GM12878 (cell line): Measurements from ENCODE around the gene NUDT16. TPM values are rescaled to one million over a fixed set of nuclear protein-coding genes. Genes with fewer than 3 reads are reported as not detected.

Source experiments
- ATAC-seq: fragments of 200-7000 bp; cut with Tn5 transposase; 3 replicates; pipeline ENCODE4 v1.9.1; 2020; ENCODE audit warnings: mild to moderate bottlenecking, moderate library complexity
- BruUV-seq: library from RNA; stranded (reverse); fragments of 400-500 nt; replicated peaks from 2 replicates; lab custom pipeline; 2021; lab: Mats Ljungman, UMichigan
- CTCF ChIA-PET: fragments of 300-600 bp; sonication (Branson Sonifier 250); formaldehyde crosslinking; extraction: SDS; loops from one replicate; lab custom pipeline; 2021; ENCODE audit warnings: inconsistent platforms; lab: Yijun Ruan, JAX
- POLR2A ChIA-PET: fragments of 350-600 bp; formaldehyde crosslinking; extraction: SDS; loops from one replicate; lab custom pipeline; 2021; ENCODE audit warnings: inconsistent platforms; lab: Charles Lee
- RAD21 ChIA-PET: fragments of 300-600 bp; sonication (Branson Sonifier 250); formaldehyde crosslinking; loops from one replicate; lab custom pipeline; 2023; ENCODE audit warnings: antibody characterized with exemption; ENCODE audit not compliant: unreplicated experiment; lab: Charles Lee
- SMC1A ChIA-PET: fragments of 300-600 bp; sonication (Branson Sonifier 250); formaldehyde crosslinking; loops from one replicate; lab custom pipeline; 2023; ENCODE audit not compliant: unreplicated experiment, uncharacterized antibody; lab: Charles Lee
- DNase-seq: peaks from one replicate; pipeline ENCODE4 v3.0.0-alpha.2; 2011; ENCODE audit warnings: low read depth, low spot score
- FAIRE-seq: peaks from 3 replicates; lab custom pipeline; 2011; peaks lifted over from hg19 to GRCh38; lab: Jason Lieb, UNC
- H2AFZ ChIP-seq: 2 replicates; pipeline ENCODE4 v1.6.0; 2011; ENCODE audit warnings: low read depth, low read length, control low read depth; ENCODE audit not compliant: control insufficient read depth
- H3K27ac ChIP-seq: 2 replicates; pipeline ENCODE4 v1.5.1; 2011; ENCODE audit warnings: control low read depth; ENCODE audit not compliant: control insufficient read depth, insufficient read depth
- H3K27me3 ChIP-seq, 2 experiments: replicated peaks in 1 of 2; 2 replicates each; pipeline versions ENCODE4 v1.6.0 to v1.6.1; 2011; ENCODE audit warnings: low read length in 1 of 2; ENCODE audit not compliant: control insufficient read depth in 2 of 2, insufficient read depth in 2 of 2
- H3K36me3 ChIP-seq, 2 experiments: 2 replicates each; pipeline ENCODE4 v1.5.1; 2011; ENCODE audit warnings: low read length in 1 of 2; ENCODE audit not compliant: control insufficient read depth in 2 of 2, insufficient read depth in 2 of 2
- H3K4me1 ChIP-seq: 2 replicates; pipeline ENCODE4 v1.6.1; 2011; ENCODE audit warnings: mild to moderate bottlenecking, low read length, moderate library complexity, mixed read lengths; ENCODE audit not compliant: control insufficient read depth, insufficient read depth
- H3K4me2 ChIP-seq: 2 replicates; pipeline ENCODE4 v1.6.0; 2011; ENCODE audit warnings: control low read depth; ENCODE audit not compliant: control insufficient read depth, insufficient read depth
- H3K4me3 ChIP-seq: fragments of 200-600 bp; sonication (generic); 2 replicates; pipeline ENCODE4 v1.5.1; 2016
- H3K79me2 ChIP-seq: 2 replicates; pipeline ENCODE4 v1.6.0; 2011; ENCODE audit warnings: low read length; ENCODE audit not compliant: control insufficient read depth, insufficient read depth
- H3K9ac ChIP-seq: 2 replicates; pipeline ENCODE4 v1.8.0; 2011; ENCODE audit warnings: low read length, control low read depth, mixed read lengths; ENCODE audit not compliant: control insufficient read depth, insufficient read depth
- H3K9me3 ChIP-seq: replicated peaks from 3 replicates; pipeline ENCODE4 v1.5.1; 2011; ENCODE audit warnings: mild to moderate bottlenecking, low read length; ENCODE audit not compliant: control insufficient read depth, insufficient read depth
- H4K20me1 ChIP-seq: 2 replicates; pipeline ENCODE4 v1.6.0; 2011; ENCODE audit not compliant: control insufficient read depth, insufficient read depth
- ASH2L ChIP-seq: fragments of 300-600, 200-600 bp; sonication (generic); IDR thresholded peaks from 2 replicates; pipeline ENCODE4 v1.6.1; 2017; ENCODE audit warnings: low read depth, mild to moderate bottlenecking, borderline replicate concordance
- ETV6 ChIP-seq, 2 experiments: fragments of 450-650 bp in 1 of 2; IDR thresholded peaks in 1 of 2; conservative IDR thresholded peaks in 1 of 2; 2 replicates each; pipeline ENCODE4 v1.6.1; 2014; ENCODE audit warnings: antibody characterized with exemption in 1 of 2, borderline replicate concordance in 1 of 2, low read depth in 1 of 2, mild to moderate bottlenecking in 1 of 2, moderate library complexity in 1 of 2
- HDAC2 ChIP-seq: fragments of 200-600 bp; sonication (generic); IDR thresholded peaks from 2 replicates; pipeline ENCODE4 v1.6.1; 2017
- IKZF1 ChIP-seq: fragments of 450-650 bp; conservative IDR thresholded peaks from 2 replicates; pipeline ENCODE4 v1.6.1; 2017; ENCODE audit warnings: antibody characterized with exemption, mild to moderate bottlenecking
- MTA2 ChIP-seq: fragments of 450-650 bp; IDR thresholded peaks from 2 replicates; pipeline ENCODE4 v1.6.1; 2016; ENCODE audit warnings: low read depth, mild to moderate bottlenecking, moderate library complexity
- MYC ChIP-seq: IDR thresholded peaks from 2 replicates; pipeline ENCODE4 v1.6.1; 2011; ENCODE audit warnings: mild to moderate bottlenecking, low read length, moderate library complexity, inconsistent platforms; ENCODE audit not compliant: insufficient read depth, insufficient replicate concordance, insufficient read length, severe bottlenecking
- PML ChIP-seq: IDR thresholded peaks from 2 replicates; pipeline ENCODE4 v1.6.1; 2012; ENCODE audit warnings: low read length, inconsistent platforms
- POLR2A ChIP-seq: IDR thresholded peaks from 2 replicates; pipeline ENCODE4 v1.6.1; 2011; ENCODE audit warnings: low read depth, mild to moderate bottlenecking, low read length
- RUNX3 ChIP-seq: IDR thresholded peaks from 2 replicates; pipeline ENCODE4 v1.6.1; 2012; ENCODE audit warnings: low read length, inconsistent platforms
- SIN3A ChIP-seq: IDR thresholded peaks from 2 replicates; pipeline ENCODE4 v1.6.1; 2012; ENCODE audit warnings: low read depth, low read length, improper control_type of control experiment
- SMC3 ChIP-seq: IDR thresholded peaks from 2 replicates; pipeline ENCODE4 v1.6.1; 2011; ENCODE audit warnings: low read length, improper control_type of control experiment, borderline replicate concordance
- ZNF217 ChIP-seq: fragments of 450-650 bp; IDR thresholded peaks from 2 replicates; pipeline ENCODE4 v1.6.1; 2017; ENCODE audit warnings: antibody characterized with exemption, mild to moderate bottlenecking
- ZZZ3 ChIP-seq: IDR thresholded peaks from 2 replicates; pipeline ENCODE4 v1.6.1; 2011; ENCODE audit warnings: low read depth; ENCODE audit not compliant: control insufficient read depth, insufficient read length
- WGBS: methylation state at CpG from one replicate; pipeline ENCODE4 v1.1.6; 2016; ENCODE audit warnings: low lambda C conversion rate; ENCODE audit not compliant: insufficient replicate concordance, insufficient coverage; ENCODE audit errors: missing lambda C conversion rate; 5-methylcytosine and 5-hydroxymethylcytosine counted together
- in situ Hi-C: fragments of 300-500 bp; cut with MboI; formaldehyde crosslinking; loops from 9 replicates; pipeline ENCODE4 v1.14.3; 2018; ENCODE audit warnings: mixed read lengths
- intact Hi-C: fragments of 100-400 bp; cut with micrococcal nuclease; formaldehyde crosslinking; loops from one replicate; pipeline ENCODE4 v1.14.2; 2022; ENCODE audit not compliant: unreplicated experiment
- polyA plus RNA-seq, 11 experiments: library from polyadenylated mRNA; depleted of rRNA in 4 of 11; unstranded in 6 of 11; stranded (reverse) in 5 of 11; fragments of >200 nt; fragmentation: Nextera tagmentation in 4 of 11; fragmentation: Illumina TruSeq in 1 of 11; extraction: Ambion mirVana in 4 of 11; extraction: Trizol in 1 of 11; gene quantifications; 1 replicate in 1 of 11; 2 replicates in 10 of 11; pipeline versions ENCODE4 v1.2.1 to v1.2.3, GENCODE V29; 2011 to 2016; ENCODE audit warnings: inconsistent platforms in 2 of 11, missing spikeins in 2 of 11, low read depth in 1 of 11
- total RNA-seq, 4 experiments: library from RNA; depleted of rRNA in 3 of 4; stranded (reverse); fragments of >200 nt in 3 of 4; fragmentation: Illumina TruSeq in 1 of 4; extraction: Trizol in 1 of 4; gene quantifications; 2 replicates each; pipeline versions ENCODE4 v1.2.1 to v1.2.3, GENCODE V29; 2013 to 2021
- TF ChIP-seq, protein P1 (sequence below): IDR thresholded peaks from 2 replicates; pipeline ENCODE4 v1.6.1; 2011; ENCODE audit warnings: low read depth, mild to moderate bottlenecking, low read length, moderate library complexity, borderline replicate concordance; ENCODE audit errors: extremely low read depth
- TF ChIP-seq, protein P2 (sequence below): fragments of 450-650 bp; IDR thresholded peaks from 2 replicates; pipeline ENCODE4 v1.6.1; 2017; ENCODE audit warnings: low read depth, mild to moderate bottlenecking, moderate library complexity

NUDT16 gene
- total and polyA plus RNA-seq, 10 of the 15 experiments (the other 5 are each of a cell fraction or from before 2014, with no cell fraction given) = 1.4 to 16.6 (median 10.4) TPM

DNA sequence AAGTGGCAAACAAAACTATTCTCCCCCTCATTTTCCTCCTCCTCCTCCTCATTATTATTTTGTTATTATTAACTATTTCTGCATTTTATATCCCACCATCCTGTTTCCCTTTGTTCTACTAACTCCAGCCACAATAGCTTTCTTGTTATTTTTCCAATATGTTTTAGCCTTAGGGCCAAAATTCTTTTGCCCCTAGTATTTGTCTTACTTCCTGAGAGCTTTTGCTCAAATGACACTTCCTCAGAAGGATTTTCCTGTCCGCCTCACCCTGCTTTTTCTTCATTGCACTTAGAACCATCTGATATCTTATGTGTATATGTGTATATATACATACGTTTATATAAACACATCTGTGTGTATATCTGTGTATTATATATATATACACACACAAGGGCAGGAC, 32.7 kb upstream of the NUDT16 start:
- CTCF ChIA-PET = no interaction called here
- POLR2A ChIA-PET = no interaction called here
- Histone ChIP-seq H2AFZ (no peak overlapping the region), H3K9ac (no peak overlapping the region)
- BruUV-seq = no TSS peak
- 19% methylated on average over 2 of the region's 2 CpGs for WGBS
- FAIRE-seq = no peak
- DNase-seq = no peak
- ATAC-seq = no peak
- TF ChIP-seq ETV6 (conservative IDR thresholded peaks at IDR 0.05 in 1 of 2, IDR thresholded peaks at IDR 0.05 in 1 of 2; ENCODE audit: borderline replicate concordance in 1 of 2, low read depth in 1 of 2) (no peak), MTA2 (no peak), PML (no peak), HDAC2 (no peak), ZNF217 (no peak), POLR2A (no peak), SIN3A (no peak)
- TF ChIP-seq, protein P1, sequence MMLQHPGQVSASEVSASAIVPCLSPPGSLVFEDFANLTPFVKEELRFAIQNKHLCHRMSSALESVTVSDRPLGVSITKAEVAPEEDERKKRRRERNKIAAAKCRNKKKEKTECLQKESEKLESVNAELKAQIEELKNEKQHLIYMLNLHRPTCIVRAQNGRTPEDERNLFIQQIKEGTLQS = no peak
- TF ChIP-seq, all 136 proteins: peak for 0
- intact Hi-C loops = no loop called here
- Histone ChIP-seq H3K27ac (no peak overlapping the region), H3K27me3 (no peaks in the 10 kb centered on the region), H3K79me2 (no peaks in the 10 kb centered on the region), H3K36me3 (no peaks in the 10 kb centered on the region), H3K4me1 (no peaks in the 10 kb centered on the region), H3K4me3 (no peak overlapping the region), H4K20me1 (no peaks in the 10 kb centered on the region), H3K4me2 (no peak overlapping the region), H3K9me3 (no peaks in the 10 kb centered on the region)
- SMC1A ChIA-PET = interaction anchor here (0.8 kb wide), 1 partner anchor 19 kb away, joined by 3 read pairs; no protein-coding TSS in a partner anchor
- RAD21 ChIA-PET = no interaction called here
- in situ Hi-C loops = no loop called here

DNA sequence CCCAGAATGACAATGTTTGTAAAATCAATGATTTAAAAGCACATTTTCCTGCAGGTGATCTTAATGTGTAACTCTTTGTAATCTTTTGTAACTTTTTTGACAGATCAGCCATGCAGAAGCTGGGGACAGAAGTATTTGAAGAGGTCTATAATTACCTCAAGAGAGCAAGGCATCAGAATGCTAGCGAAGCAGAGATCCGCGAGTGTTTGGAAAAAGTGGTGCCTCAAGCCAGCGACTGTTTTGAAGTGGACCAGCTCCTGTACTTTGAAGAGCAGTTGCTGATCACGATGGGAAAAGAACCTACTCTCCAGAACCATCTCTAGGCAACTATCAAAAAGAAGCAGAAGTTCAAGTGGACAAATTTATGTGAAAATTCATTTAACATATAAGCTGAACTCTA, 32.1 kb upstream of the NUDT16 start:
- intact Hi-C loops (no loop called here), in situ Hi-C loops (no loop called here)
- no peak for FAIRE-seq
- WGBS = 63% methylated on average over 5 of the region's 5 CpGs
- H3K27ac ChIP-seq = no peak overlapping the region
- no peaks in the 10 kb centered on the region for H3K36me3 ChIP-seq
- POLR2A ChIA-PET = no interaction called here
- no peaks in the 10 kb centered on the region for H4K20me1 ChIP-seq
- no peaks in the 10 kb centered on the region for H3K27me3 ChIP-seq
- no peak overlapping the region for H3K4me3 ChIP-seq
- SMC1A ChIA-PET = interaction anchor here (0.8 to 1.3 kb wide), 2 partner anchors 9 to 19 kb away, joined by 3 read pairs; no protein-coding TSS in a partner anchor
- CTCF ChIA-PET = no interaction called here
- H2AFZ ChIP-seq = no peak overlapping the region
- no peak overlapping the region for H3K4me2 ChIP-seq
- no peak for ATAC-seq
- no peak for DNase-seq
- no peak for TF ChIP-seq ASH2L
- TF ChIP-seq, protein P2, sequence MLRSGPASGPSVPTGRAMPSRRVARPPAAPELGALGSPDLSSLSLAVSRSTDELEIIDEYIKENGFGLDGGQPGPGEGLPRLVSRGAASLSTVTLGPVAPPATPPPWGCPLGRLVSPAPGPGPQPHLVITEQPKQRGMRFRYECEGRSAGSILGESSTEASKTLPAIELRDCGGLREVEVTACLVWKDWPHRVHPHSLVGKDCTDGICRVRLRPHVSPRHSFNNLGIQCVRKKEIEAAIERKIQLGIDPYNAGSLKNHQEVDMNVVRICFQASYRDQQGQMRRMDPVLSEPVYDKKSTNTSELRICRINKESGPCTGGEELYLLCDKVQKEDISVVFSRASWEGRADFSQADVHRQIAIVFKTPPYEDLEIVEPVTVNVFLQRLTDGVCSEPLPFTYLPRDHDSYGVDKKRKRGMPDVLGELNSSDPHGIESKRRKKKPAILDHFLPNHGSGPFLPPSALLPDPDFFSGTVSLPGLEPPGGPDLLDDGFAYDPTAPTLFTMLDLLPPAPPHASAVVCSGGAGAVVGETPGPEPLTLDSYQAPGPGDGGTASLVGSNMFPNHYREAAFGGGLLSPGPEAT = no peak
- no peak for TF ChIP-seq ZZZ3
- TF ChIP-seq RUNX3 = no peak
- TF ChIP-seq IKZF1 = no peak
- no peak for TF ChIP-seq SMC3
- TF ChIP-seq POLR2A = no peak
- no peak for TF ChIP-seq MYC
- H3K9ac ChIP-seq = no peak overlapping the region
- no peaks in the 10 kb centered on the region for H3K4me1 ChIP-seq
- H3K9me3 ChIP-seq = no peaks in the 10 kb centered on the region
- no peaks in the 10 kb centered on the region for H3K79me2 ChIP-seq
- RAD21 ChIA-PET = no interaction called here
- BruUV-seq = no TSS peak
